ENCODE measurements around the gene BCAP31.

BCAP31 gene

GRCh38 chrX:153674219-153674851 is 49.9 kb downstream of the BCAP31 start:
- DNase-seq (ENCODE audit: low read depth, low spot score), result no peak

- DNase-seq (ENCODE audit: low read depth, low spot score), result no peak
Observed at GRCh38 chrX:153673428-153674218, 50.6 kb downstream of the BCAP31 start, which contains the start of gene PNCK. PNCK (minus strand) TSS chrX:153673813; CDS start chrX:153673076, 737 bp downstream.

DNA sequence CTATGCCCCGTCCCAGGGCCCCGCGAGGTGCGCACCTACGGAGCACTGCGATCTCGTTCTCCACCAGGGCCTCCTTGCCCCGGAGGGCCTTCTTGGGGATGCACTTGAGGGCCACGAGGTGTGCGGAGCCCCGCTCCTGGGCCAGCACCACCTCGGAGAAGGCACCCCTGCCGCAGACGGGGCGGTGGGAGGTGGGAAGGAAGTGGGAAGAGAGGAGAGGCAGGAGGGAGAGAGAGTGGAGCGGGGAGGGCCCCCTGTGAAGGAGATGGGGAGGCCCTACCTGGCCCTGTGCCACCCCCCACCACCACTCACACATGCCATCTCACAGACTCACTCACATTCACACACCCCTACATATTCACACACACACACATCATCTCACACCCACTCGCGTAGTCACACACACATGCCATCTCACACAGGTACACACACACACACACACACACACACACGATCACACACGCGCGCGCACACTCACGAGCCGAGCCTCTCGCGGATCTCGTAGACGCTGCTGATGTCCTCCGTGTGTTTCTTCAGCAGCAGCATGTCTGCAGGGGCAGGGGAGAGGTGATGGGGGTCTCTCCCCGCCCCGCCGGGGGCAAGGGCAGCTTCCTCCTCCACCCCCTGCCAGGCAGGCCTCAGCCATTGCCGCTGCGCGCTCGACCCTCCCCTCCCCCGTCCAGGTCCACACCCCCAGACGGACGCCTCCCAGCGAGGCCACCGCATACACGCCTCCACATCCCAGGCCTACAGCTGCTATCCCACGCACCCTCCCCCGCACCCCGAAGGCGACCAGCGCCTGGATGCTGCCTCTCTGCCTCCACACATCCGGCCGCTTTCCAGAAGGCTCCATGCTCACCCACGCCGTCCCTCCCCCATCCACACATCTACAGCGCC is 51.4 kb downstream of the BCAP31 start:
- DNase-seq (ENCODE audit: low read depth, low spot score), result no peak

DNA sequence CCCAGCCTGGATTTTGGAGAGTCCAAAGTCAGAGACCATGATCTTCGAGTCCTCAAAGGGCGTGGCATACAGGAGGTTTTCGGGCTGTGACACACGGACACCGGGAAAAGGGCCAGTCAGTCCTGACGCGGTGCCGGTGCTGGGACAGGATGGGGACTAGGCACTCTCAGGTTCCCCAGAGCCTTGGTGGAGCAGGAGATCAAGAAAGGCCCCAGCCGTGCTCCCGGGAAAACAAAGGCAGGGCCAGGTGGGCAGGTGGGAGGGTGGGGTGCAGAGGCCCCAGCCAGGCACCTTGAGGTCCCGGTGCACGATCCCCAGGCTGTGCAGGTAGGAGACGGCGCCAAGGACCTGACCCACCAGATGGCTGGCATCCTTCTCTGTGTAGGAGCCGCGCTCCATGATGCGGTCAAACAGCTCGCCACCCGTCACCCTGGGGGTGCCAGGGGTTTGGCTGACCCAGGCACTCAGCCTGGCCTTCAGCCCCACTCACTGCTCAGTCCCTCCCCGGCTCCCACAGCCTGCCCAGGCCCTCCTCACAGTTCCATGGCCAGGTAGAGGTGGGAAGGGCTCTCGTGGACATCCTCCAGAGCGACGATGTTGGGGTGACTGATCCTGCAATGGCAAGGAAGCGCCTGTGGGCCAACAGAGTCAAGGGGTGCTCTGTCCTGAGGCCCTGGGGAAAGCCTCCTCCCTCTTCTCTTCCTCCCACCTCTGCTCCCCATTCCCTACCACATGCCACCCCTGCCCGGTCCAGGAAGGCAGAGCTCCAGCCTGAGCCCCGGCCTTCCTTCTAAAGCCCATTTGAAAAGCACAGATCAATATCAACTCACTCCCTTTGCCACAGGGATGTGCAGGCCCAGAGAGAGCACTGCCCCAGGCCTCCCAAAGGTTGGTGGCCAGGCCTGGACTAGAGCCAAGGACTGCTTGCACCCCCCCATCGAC is 52.3 kb downstream of the BCAP31 start:
- DNase-seq (ENCODE audit: low read depth, low spot score), result no peak

- no peak for DNase-seq (ENCODE audit: low read depth, low spot score)
Observed at GRCh38 chrX:153670748-153671588, 53.2 kb downstream of the BCAP31 start.

- DNase-seq (ENCODE audit: low read depth, low spot score), result no peak
Observed at GRCh38 chrX:153669901-153670731, 54.1 kb downstream of the BCAP31 start.

GRCh38 chrX:153669174-153669890 is 54.9 kb downstream of the BCAP31 start:
- no peak for DNase-seq (ENCODE audit: low read depth, low spot score)

GRCh38 chrX:153668423-153669173 is 55.6 kb downstream of the BCAP31 start:
- no peak for DNase-seq (ENCODE audit: low read depth, low spot score)

- peak; percentile 46 for DNase-seq (ENCODE audit: low read depth, low spot score)
Observed at GRCh38 chrX:153667956-153668396, 56.2 kb downstream of the BCAP31 start.

- no peak for DNase-seq (ENCODE audit: low read depth, low spot score)
Observed at GRCh38 chrX:153667281-153667955, 56.8 kb downstream of the BCAP31 start.

- DNase-seq (ENCODE audit: low read depth, low spot score), result no peak
Observed at GRCh38 chrX:153665726-153666306, 58.4 kb downstream of the BCAP31 start.

DNA sequence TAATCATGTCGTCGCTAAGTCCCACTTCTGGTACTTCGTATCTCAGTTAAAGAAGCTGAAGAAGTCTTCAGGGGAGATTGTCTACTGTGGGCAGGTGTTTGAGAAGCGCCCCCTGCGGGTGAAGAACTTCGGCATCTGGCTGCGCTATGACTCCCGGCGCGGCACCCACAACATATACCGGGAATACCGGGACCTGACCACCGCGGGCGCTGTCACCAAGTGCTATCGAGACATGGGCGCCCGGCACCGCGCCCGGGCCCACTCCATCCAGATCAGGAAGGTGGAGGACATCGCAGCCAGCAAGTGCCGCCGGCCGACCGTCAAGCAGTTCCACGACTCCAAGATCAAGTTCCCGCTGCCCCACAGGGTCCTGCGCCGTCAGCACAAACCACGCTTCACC is 61.9 kb downstream of the BCAP31 start:
- DNase-seq (ENCODE audit: low read depth, low spot score), result peak; percentile 11

- no peak for DNase-seq (ENCODE audit: low read depth, low spot score)
Observed at GRCh38 chrX:153659268-153659667, 64.9 kb downstream of the BCAP31 start.

DNA sequence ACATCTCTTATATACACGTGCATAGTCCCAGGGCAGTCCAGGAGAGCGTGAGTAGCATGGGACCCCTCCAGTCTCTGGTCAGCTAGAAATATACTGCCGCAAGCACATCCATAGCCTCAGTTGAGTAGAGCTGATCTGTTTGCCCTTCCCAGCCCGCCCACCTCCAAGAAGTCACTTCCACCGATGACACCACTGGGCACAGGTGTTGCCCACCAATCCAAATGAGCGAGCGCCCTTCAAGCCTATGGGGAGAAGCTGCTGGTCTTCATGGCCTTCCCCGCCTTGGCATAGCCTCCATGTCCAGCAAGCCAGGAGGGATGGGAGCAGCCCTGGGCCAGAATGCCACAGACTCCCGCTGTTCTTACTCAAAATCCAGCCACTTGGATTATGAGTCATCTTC is 67.0 kb downstream of the BCAP31 start:
- no peak for DNase-seq (ENCODE audit: low read depth, low spot score)

GRCh38 chrX:153653556-153653955 is 70.6 kb downstream of the BCAP31 start:
- no peak for DNase-seq (ENCODE audit: low read depth, low spot score)

DNA sequence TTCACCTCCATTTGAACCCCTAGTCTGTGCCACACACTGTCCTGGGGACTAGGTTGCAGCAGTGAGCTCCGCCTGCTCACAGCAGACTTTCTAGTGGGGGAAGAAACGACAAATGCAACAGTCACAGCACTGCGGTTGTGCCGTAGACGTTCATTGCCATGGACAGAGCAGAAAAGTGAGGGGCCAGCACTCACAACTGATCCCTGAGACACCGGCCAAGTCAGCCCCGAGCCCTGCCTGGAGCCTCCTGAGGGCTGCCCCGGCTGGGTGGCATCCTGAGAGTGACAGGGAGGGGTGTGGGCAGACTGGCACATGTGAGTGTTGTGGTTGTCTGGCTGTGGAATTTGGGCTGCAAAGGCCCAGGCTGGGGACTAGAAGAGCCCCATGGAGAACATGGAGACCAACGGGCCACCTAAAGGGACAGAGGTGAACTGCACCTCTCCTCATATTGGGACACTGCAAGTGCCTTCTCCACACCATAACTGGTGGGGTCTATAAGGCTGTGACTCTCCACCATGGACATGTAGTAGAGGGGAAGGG is 72.6 kb downstream of the BCAP31 start:
- DNase-seq (ENCODE audit: low read depth, low spot score), result no peak

Measured in activated naive CD8-positive, alpha-beta T cell treated with anti-CD3 and anti-CD28 coated beads, Interleukin-2, amount 50 U/mL, for 16 hours (primary cell).